ENCODE measurements around the gene ACBD4. TPM values are rescaled to one million over a fixed set of nuclear protein-coding genes. Genes with fewer than 3 reads are reported as not detected.

The ACBD4 gene
- total RNA-seq, result 10 to 100 TPM in 2 of 4 donors, 1 to 10 TPM in 2; 5.1 to 23.4 (median 9.5) TPM

- TF ChIP-seq CTCF (IDR thresholded peaks at IDR 0.05; ENCODE audit: low read depth), result no peak
Measured at GRCh38 chr17:45135192-45135977, at the start of gene ACBD4. Gene ACBD4, plus strand, starts transcription at chr17:45135687. Its CDS starts 458 bp downstream, at chr17:45136145.

- no peak for TF ChIP-seq CTCF (IDR thresholded peaks at IDR 0.05; ENCODE audit: low read depth)
Measured at GRCh38 chr17:45086391-45086790, 49.1 kb upstream of the ACBD4 start.

- no peak for TF ChIP-seq CTCF (IDR thresholded peaks at IDR 0.05; ENCODE audit: low read depth)
Measured at GRCh38 chr17:45086865-45087503, 48.5 kb upstream of the ACBD4 start.

GRCh38 chr17:45087504-45087975 lies 47.9 kb upstream of the ACBD4 start:
- no peak for TF ChIP-seq CTCF (IDR thresholded peaks at IDR 0.05; ENCODE audit: low read depth)

GRCh38 chr17:45087978-45088377 lies 47.5 kb upstream of the ACBD4 start:
- TF ChIP-seq CTCF (IDR thresholded peaks at IDR 0.05; ENCODE audit: low read depth), result no peak

- no peak for TF ChIP-seq CTCF (IDR thresholded peaks at IDR 0.05; ENCODE audit: low read depth)
Measured at GRCh38 chr17:45088741-45089140, 46.7 kb upstream of the ACBD4 start.

GRCh38 chr17:45090711-45091110 lies 44.8 kb upstream of the ACBD4 start:
- no peak for TF ChIP-seq CTCF (IDR thresholded peaks at IDR 0.05; ENCODE audit: low read depth)

All from subcutaneous adipose tissue (tissue), 4 donors.